SH-SY5Y (cell line): ENCODE results near the gene EPC2.

Experiments used
- GATA2 ChIP-seq: IDR thresholded peaks from 2 replicates; pipeline ENCODE4 v1.6.1; 2011; ENCODE audit warnings: mild to moderate bottlenecking, low read depth, low read length
- GATA3 ChIP-seq: IDR thresholded peaks from 2 replicates; pipeline ENCODE4 v1.6.1; 2011; ENCODE audit warnings: low read depth, mild to moderate bottlenecking, low read length, moderate library complexity

EPC2 gene

DNA sequence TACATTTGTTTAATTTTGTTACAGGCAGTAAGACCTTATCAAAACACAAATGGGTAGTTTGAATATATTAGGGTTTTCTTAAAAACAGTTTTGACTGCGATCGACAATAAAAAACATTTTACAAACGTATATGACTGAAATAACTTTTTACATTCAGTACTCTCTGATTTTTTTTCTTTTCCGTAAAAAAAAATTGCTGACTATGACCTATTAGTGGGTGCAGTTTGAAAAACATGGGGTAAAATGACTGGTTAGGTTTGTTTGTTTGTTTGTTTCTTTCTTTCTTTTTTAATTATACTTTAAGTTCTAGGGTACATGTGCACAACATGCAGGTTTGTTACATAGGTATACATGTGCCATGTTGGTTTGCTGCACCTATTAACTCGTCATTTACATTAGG is 36.9 kb downstream of the EPC2 start:
- TF ChIP-seq GATA2 (no peak), GATA3 (no peak)

GRCh38 chr2:148684507-148684906 is 40.0 kb downstream of the EPC2 start:
- TF ChIP-seq GATA3 (no peak), GATA2 (no peak)

GRCh38 chr2:148687543-148687942 is 43.0 kb downstream of the EPC2 start:
- no peak for TF ChIP-seq GATA3
- TF ChIP-seq GATA2, result no peak

DNA sequence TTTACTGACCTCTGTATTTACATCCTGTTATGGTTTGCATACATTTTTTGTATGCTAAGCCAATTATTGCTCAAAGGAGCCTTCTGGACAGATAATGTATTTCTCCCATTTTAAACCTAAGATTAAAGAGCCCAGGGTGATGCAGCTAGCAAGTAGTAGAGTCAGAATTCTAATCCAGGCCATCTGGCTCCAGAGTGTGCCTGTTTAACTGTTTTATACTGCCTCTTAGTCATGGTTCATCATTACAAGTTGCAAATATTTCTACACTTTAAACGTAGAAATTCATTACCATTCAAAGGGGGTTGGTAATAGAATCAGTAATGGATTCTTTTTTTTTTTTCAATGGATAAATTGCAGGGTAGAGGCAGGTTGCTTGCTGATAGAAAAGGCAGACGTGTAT is 52.4 kb downstream of the EPC2 start:
- TF ChIP-seq GATA3, result no peak

- TF ChIP-seq GATA3 (no peak), GATA2 (no peak)
Measured at GRCh38 chr2:148699830-148700229, 55.3 kb downstream of the EPC2 start.

DNA sequence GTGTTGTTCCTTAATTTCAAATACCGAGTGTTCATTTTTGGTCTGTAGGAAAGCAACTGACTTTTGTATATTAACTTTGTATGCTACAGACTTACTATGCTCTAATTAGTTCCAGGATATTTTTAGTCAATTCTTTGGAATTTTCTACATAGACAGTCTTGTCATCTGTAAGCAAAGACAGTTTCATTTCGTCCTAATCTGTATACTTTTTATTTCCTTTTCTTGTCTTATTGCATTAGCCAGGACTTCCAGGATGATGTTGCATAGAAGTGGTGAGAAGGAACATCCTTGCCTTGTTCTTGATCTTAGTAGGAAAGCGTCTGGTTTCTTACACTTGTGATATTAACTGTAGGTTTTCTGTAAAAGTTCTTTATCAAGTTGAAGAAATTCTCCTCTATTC is 56.5 kb downstream of the EPC2 start:
- TF ChIP-seq GATA3 (no peak), GATA2 (no peak)

DNA sequence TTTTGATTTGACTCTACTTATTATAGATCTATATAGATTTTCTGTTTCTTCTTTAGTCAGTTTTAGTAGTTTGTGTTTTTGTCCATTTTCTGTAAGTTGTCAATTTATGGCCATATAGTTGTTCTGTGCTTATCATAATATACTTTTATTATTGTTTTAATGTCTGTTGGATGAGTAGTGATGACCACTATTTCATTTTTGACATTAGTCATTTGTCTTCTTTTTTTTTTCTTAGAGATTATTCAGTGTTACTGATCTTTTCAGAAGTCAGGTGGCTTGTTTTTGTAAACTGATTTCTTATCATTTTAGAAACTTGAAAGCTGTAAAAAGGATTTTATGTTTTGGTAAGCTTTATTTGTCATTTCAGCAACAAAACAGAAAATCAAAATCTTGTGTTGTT is 57.3 kb downstream of the EPC2 start:
- TF ChIP-seq GATA2 (no peak), GATA3 (no peak)

GRCh38 chr2:148702475-148702874 is 57.9 kb downstream of the EPC2 start:
- no peak for TF ChIP-seq GATA3
- TF ChIP-seq GATA2, result no peak

GRCh38 chr2:148704247-148704646 is 59.7 kb downstream of the EPC2 start:
- no peak for TF ChIP-seq GATA3
- no peak for TF ChIP-seq GATA2

GRCh38 chr2:148716378-148716920 is 71.9 kb downstream of the EPC2 start:
- TF ChIP-seq GATA3, result no peak
- TF ChIP-seq GATA2, result no peak

GRCh38 chr2:148718039-148718438 is 73.5 kb downstream of the EPC2 start:
- TF ChIP-seq GATA2 (no peak), GATA3 (no peak)

- no peak for TF ChIP-seq GATA2
- TF ChIP-seq GATA3, result no peak
Measured at GRCh38 chr2:148719195-148719749, 74.7 kb downstream of the EPC2 start.

GRCh38 chr2:148719941-148720436 is 75.4 kb downstream of the EPC2 start:
- TF ChIP-seq GATA2 (no peak), GATA3 (no peak)

GRCh38 chr2:148720501-148721001 is 76.0 kb downstream of the EPC2 start:
- TF ChIP-seq GATA2, result no peak
- TF ChIP-seq GATA3, result no peak

GRCh38 chr2:148721520-148721931 is 77.0 kb downstream of the EPC2 start:
- TF ChIP-seq GATA2, result no peak
- no peak for TF ChIP-seq GATA3

- TF ChIP-seq GATA2 (no peak), GATA3 (no peak)
Measured at GRCh38 chr2:148721991-148722777, 77.6 kb downstream of the EPC2 start.
